ENCODE data around the gene MXRA8.

The MXRA8 gene

GRCh38 chr1:1348420-1349255 is 9.7 kb downstream of the MXRA8 start:
- no peak for DNase-seq

DNA sequence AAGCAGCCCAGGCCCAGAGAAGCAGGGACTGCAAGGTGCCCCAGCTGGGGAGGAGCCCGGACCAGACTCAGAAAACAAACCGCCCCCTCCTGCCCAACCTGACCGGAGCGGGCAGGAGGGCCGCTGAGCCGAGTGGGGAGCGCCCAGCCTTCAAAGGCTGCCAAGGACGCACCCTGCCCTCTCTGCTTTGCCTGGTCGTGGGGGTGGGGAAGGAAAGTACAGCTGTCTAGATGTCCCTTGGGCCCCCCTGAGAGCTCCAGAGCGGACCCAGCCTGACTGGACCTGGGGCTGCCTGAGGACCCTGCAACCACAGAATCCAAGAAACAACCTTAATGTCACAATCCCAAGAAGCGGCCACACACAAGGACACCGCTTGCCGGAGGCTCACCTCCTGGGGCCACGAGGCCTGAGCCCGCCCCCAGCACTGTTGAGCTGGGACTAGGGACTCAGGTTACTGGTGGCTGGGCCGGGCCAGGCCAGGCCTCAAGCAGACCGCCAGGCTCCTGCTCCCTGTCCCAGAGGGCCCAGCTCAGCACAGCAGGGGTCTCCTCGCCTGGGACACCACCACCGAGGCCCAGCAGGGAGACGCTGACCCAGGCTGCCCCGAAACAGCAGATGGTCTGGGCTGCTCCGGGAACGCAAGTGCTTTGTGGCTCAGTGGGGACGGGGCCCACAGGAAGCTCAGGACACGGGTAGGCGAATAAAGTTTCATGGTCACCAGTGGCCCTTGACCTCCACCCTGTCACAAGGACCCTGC is 10.5 kb downstream of the MXRA8 start:
- no peak for DNase-seq

GRCh38 chr1:1347026-1347595 is 11.2 kb downstream of the MXRA8 start:
- no peak for DNase-seq

- DNase-seq = no peak
Observed at GRCh38 chr1:1346501-1346890, 11.9 kb downstream of the MXRA8 start.

DNA sequence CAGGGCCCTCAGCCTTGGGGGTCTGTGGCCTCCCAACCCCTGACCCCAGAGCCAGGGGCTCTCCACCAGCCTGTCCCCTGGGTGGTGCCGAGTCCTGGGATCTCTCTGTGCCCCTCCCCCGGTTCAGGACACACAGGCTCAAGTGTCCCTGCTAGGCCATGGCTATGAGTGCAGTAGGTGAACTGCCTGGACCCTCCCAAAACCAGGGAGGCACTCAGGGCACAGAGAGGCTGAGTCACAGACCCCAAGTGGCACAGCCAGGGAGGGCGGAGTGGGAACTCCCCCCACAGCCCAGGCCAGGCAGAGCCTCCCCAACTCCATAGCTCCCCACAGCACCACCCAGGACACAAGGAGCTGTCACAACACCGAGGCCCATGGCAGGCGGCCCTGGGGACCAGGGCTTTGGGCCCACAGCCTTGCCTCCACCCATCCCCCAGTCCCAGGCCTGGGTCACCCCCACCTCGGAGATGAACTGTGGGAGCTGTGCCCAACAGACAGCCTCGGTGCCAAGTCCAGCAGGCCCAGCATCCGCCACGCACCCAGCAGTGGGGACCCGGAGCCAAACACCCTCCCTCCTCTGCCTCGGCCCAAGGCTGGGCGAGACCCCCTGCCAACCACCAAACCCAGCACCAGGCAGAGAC is 12.4 kb downstream of the MXRA8 start:
- no peak for DNase-seq

GRCh38 chr1:1345384-1345783 is 13.0 kb downstream of the MXRA8 start:
- DNase-seq = no peak

DNA sequence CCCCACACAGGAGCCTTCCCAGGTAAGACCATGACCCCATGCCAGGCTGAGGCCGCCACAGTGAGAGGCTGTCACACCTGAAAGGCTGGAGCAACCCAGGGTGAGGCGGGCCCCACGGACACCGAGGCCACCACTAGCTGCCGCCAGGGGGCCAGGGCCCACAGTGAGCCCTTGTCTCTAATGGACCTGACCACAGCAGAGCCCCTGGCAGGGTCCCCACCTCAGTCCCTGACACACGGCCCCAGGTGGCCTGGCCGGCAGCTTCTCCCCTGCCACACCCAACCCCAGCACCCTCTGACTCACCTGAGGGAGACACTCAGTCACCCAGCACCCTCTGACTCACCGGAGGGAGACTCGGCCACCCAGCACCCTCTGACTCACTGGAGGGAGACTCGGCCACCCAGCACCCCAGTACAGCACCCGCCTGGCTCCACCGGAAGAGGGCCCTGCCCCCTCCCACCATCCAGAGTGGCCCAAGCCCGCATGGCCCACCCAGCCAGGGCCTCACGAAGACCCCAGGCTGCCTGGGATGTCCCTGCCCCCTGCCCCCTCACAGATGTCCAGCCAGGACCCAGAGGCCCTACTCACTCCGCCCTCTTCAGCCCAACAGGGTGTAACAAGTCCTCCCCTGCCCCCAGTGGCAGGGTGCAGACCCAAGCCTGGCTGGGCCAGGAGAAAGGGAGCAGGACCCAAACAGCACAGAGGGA is 13.5 kb downstream of the MXRA8 start:
- DNase-seq = no peak

- DNase-seq = no peak
Observed at GRCh38 chr1:1343811-1344421, 14.4 kb downstream of the MXRA8 start.

GRCh38 chr1:1342584-1343115 is 15.7 kb downstream of the MXRA8 start:
- DNase-seq = no peak

GRCh38 chr1:1342061-1342562 is 16.2 kb downstream of the MXRA8 start:
- no peak for DNase-seq

GRCh38 chr1:1341549-1342021 is 16.8 kb downstream of the MXRA8 start:
- DNase-seq = no peak

GRCh38 chr1:1340791-1341548 is 17.4 kb downstream of the MXRA8 start:
- DNase-seq = no peak

DNA sequence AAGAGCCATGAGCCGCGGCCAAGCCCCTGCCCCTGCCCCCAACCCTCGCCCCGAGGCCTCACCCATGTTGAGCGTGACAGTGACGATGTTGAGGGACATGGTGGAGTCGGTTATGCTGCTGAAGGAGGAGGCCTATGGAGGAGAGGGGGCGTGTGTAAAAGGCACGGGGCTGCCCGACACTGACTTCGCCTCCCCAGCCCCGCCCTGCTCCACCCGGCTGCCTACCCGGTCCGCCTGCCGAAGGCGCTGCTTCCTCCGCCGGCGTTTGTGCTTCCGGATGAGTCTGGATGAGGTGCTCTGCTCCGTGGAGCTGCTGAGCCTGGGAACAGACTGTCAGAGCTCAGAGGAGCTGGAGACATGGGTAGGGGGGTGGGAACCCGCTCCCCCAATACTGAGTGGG is 18.2 kb downstream of the MXRA8 start:
- DNase-seq = no peak

DNA sequence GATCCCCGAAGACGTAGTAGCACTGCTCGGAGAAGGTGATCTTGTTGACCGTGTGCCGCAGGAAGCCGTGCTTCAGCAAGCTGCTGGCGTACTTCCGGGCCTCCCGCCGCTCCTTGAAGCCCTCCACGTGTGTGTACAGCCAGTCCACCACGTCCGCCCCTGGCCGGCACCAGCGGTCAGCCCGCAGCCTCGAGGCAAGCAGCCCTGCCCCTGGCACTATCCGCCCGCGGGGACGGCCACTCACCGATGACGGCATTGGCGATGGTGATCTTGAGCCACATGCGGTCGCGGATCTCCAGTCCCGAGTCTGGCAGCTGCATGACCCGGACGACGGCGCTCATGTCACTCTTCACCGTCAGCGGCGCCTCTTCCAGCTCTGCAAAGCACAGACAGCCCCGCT is 20.1 kb downstream of the MXRA8 start:
- no peak for DNase-seq

- DNase-seq = no peak
Observed at GRCh38 chr1:1337793-1338147, 20.6 kb downstream of the MXRA8 start.

DNA sequence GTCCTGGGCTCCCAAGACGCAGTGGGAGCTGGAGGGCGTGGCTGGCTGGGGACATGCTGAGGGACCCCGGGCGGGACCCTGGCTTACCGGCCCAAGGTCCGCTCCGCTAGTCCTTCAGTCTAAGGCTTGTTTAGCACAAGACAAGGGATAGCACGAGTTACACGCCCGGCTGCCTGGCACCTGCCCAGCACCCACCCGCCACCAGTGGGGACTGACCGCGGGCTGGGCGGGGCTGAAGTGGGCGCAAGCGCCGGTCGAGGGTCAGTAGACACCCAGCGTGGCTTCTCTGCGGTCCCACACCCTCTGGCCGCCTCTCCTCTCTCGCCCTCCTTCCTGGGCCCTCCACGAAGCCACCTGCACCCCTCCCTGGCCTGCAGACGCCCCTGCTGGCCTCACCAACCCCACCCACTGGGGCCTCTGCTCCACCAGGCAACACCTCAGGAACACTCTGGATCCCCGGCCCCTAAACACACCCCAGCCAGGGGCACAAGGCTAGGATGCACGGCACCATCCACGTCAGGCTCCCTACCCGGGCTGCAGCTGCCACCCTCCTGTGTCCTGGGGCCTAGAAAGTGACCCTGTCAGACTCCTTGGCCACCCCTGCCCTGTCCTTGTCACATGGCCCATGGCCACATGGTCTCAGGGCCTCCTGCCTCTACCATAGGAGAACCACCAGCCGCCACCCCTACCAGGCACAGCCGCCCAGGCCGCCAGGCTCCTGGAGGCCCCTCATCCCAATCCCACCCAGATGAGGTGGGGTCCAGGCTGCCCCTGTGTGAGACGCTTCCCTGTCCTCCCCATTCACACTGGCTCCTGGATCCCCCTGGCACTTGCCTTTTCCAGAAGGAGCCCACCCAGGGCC is 21.2 kb downstream of the MXRA8 start:
- no peak for DNase-seq

- DNase-seq = no peak
Observed at GRCh38 chr1:1336446-1336845, 21.9 kb downstream of the MXRA8 start.

- DNase-seq = no peak
Observed at GRCh38 chr1:1335792-1336248, 22.5 kb downstream of the MXRA8 start.

GRCh38 chr1:1335283-1335682 is 23.1 kb downstream of the MXRA8 start:
- DNase-seq = no peak

- no peak for DNase-seq
Observed at GRCh38 chr1:1334835-1335234, 23.5 kb downstream of the MXRA8 start.

Data from cerebellar nuclear complex (tissue), 1 donor.